Muscle of back (tissue), 10 donors: ENCODE results near the gene RFT1. TPM values are rescaled to one million over a fixed set of nuclear protein-coding genes. Genes with fewer than 3 reads are reported as not detected.

Experiments
- polyA plus RNA-seq, 10 donors: library from polyadenylated mRNA; unstranded; fragments of 120-200 nt; gene quantifications; one replicate each; pipeline ENCODE4 v1.2.1, GENCODE V29; 2013; ENCODE audit not compliant: insufficient read length in 10 of 10

Gene RFT1
- polyA plus RNA-seq, 10 donors, result 9.5 to 15.7 (median 12.3) TPM

Other genes starting within 250 kb of the RFT1 start
- 10 to 100 TPM in 1 of 10 donors, 1 to 10 TPM in 9; 6.8 to 11.3 (median 8.2) TPM for gene STIMATE, start 232.9 kb downstream of the RFT1 start, polyA plus RNA-seq
- gene SFMBT1, start 84.4 kb downstream of the RFT1 start, polyA plus RNA-seq, result 1 to 10 TPM; 5.4 to 9.4 (median 6.9) TPM
- 1 to 10 TPM; 5.8 to 9.5 (median 7.0) TPM for gene PRKCD, start 30.8 kb upstream of the RFT1 start, polyA plus RNA-seq
- gene TKT, start 125.6 kb upstream of the RFT1 start, polyA plus RNA-seq, result 10 to 100 TPM; 24.1 to 53.9 (median 34.0) TPM
- 10 to 100 TPM; 14.9 to 23.8 (median 19.0) TPM for gene DCP1A, start 217.1 kb upstream of the RFT1 start, polyA plus RNA-seq